Adipocyte (in vitro differentiated cells): ENCODE measurements around the gene PWP2.
"Not testable (repeated sequence)": the region's sequence is repeated elsewhere in the genome, so short reads cannot be mapped to it uniquely, and the experiment has no call there.

Experiments
- DNase-seq: peaks from one replicate; pipeline ENCODE4 v3.0.0-alpha.2; 2015; ENCODE audit warnings: low read depth
- H3K27me3 ChIP-seq: replicated peaks from 2 replicates; pipeline ENCODE4 v1.7.0; 2013; ENCODE audit warnings: mild to moderate bottlenecking, low read length, moderate library complexity; ENCODE audit not compliant: control insufficient read depth, insufficient read depth
- H3K36me3 ChIP-seq: 2 replicates; pipeline ENCODE4 v1.7.0; 2013; ENCODE audit warnings: low read length, mild to moderate bottlenecking, moderate library complexity; ENCODE audit not compliant: control insufficient read depth, insufficient read depth, severe bottlenecking
- H3K4me1 ChIP-seq: 2 replicates; pipeline ENCODE4 v1.7.0; 2013; ENCODE audit warnings: mild to moderate bottlenecking, low read length, moderate library complexity; ENCODE audit not compliant: control insufficient read depth, insufficient read depth
- H3K4me3 ChIP-seq: 2 replicates; pipeline ENCODE4 v1.7.0; 2013; ENCODE audit warnings: mild to moderate bottlenecking, low read length, moderate library complexity
- H3K9ac ChIP-seq: 2 replicates; pipeline ENCODE4 v1.7.0; 2013; ENCODE audit warnings: mild to moderate bottlenecking, low read length, moderate library complexity
- H3K9me3 ChIP-seq: 2 replicates; pipeline ENCODE4 v1.7.0; 2013; ENCODE audit warnings: mild to moderate bottlenecking, low read length, moderate library complexity; ENCODE audit not compliant: control insufficient read depth

Gene PWP2

GRCh38 chr21:44157439-44158081 is 50.4 kb downstream of the PWP2 start:
- not testable (repeated sequence) for H3K36me3 ChIP-seq, H3K4me3 ChIP-seq, H3K9ac ChIP-seq, H3K4me1 ChIP-seq, H3K27me3 ChIP-seq, DNase-seq, H3K9me3 ChIP-seq

GRCh38 chr21:44158082-44158468 is 50.9 kb downstream of the PWP2 start:
- H3K9me3 ChIP-seq, H3K9ac ChIP-seq, H3K4me3 ChIP-seq, H3K4me1 ChIP-seq, DNase-seq, H3K36me3 ChIP-seq, H3K27me3 ChIP-seq: not testable (repeated sequence)

- H3K4me3 ChIP-seq, H3K9ac ChIP-seq, H3K4me1 ChIP-seq, H3K27me3 ChIP-seq, H3K36me3 ChIP-seq, H3K9me3 ChIP-seq, DNase-seq: not testable (repeated sequence)
Observed at GRCh38 chr21:44159349-44160297, 52.4 kb downstream of the PWP2 start.

GRCh38 chr21:44160298-44160672 is 53.1 kb downstream of the PWP2 start:
- H3K27me3 ChIP-seq, H3K9ac ChIP-seq, H3K9me3 ChIP-seq, H3K36me3 ChIP-seq, H3K4me1 ChIP-seq, H3K4me3 ChIP-seq, DNase-seq: not testable (repeated sequence)

GRCh38 chr21:44160821-44161220 is 53.6 kb downstream of the PWP2 start:
- not testable (repeated sequence) for H3K36me3 ChIP-seq, H3K9ac ChIP-seq, H3K4me1 ChIP-seq, H3K27me3 ChIP-seq, H3K4me3 ChIP-seq, H3K9me3 ChIP-seq, DNase-seq

- H3K4me1 ChIP-seq, H3K36me3 ChIP-seq, DNase-seq, H3K27me3 ChIP-seq, H3K9me3 ChIP-seq, H3K9ac ChIP-seq, H3K4me3 ChIP-seq: not testable (repeated sequence)
Observed at GRCh38 chr21:44163167-44163653, 56.0 kb downstream of the PWP2 start.

- not testable (repeated sequence) for H3K4me3 ChIP-seq, DNase-seq, H3K36me3 ChIP-seq, H3K9me3 ChIP-seq, H3K4me1 ChIP-seq, H3K9ac ChIP-seq, H3K27me3 ChIP-seq
Observed at GRCh38 chr21:44165933-44166332, 58.7 kb downstream of the PWP2 start.

- DNase-seq, H3K9me3 ChIP-seq, H3K4me3 ChIP-seq, H3K27me3 ChIP-seq, H3K36me3 ChIP-seq, H3K4me1 ChIP-seq, H3K9ac ChIP-seq: not testable (repeated sequence)
Observed at GRCh38 chr21:44167527-44167926, 60.3 kb downstream of the PWP2 start.

- H3K9ac ChIP-seq, H3K4me1 ChIP-seq, DNase-seq, H3K9me3 ChIP-seq, H3K36me3 ChIP-seq, H3K4me3 ChIP-seq, H3K27me3 ChIP-seq: not testable (repeated sequence)
Observed at GRCh38 chr21:44170326-44170725, 63.1 kb downstream of the PWP2 start.

GRCh38 chr21:44170863-44171262 is 63.7 kb downstream of the PWP2 start:
- not testable (repeated sequence) for H3K27me3 ChIP-seq, DNase-seq, H3K9me3 ChIP-seq, H3K4me1 ChIP-seq, H3K4me3 ChIP-seq, H3K36me3 ChIP-seq, H3K9ac ChIP-seq

GRCh38 chr21:44171962-44172572 is 64.9 kb downstream of the PWP2 start:
- not testable (repeated sequence) for H3K9ac ChIP-seq, H3K9me3 ChIP-seq, H3K36me3 ChIP-seq, H3K27me3 ChIP-seq, H3K4me1 ChIP-seq, H3K4me3 ChIP-seq, DNase-seq
